ENCODE results near the gene ZBTB7C. TPM values are rescaled to one million over a fixed set of nuclear protein-coding genes. Genes with fewer than 3 reads are reported as not detected.

Gene ZBTB7C
- total and polyA plus RNA-seq, 10 of the 15 experiments (the other 5 are each of a cell fraction or from before 2014, with no cell fraction given): under 0.01 to 0.08 (median 0.01) TPM; not detected in 7

DNA sequence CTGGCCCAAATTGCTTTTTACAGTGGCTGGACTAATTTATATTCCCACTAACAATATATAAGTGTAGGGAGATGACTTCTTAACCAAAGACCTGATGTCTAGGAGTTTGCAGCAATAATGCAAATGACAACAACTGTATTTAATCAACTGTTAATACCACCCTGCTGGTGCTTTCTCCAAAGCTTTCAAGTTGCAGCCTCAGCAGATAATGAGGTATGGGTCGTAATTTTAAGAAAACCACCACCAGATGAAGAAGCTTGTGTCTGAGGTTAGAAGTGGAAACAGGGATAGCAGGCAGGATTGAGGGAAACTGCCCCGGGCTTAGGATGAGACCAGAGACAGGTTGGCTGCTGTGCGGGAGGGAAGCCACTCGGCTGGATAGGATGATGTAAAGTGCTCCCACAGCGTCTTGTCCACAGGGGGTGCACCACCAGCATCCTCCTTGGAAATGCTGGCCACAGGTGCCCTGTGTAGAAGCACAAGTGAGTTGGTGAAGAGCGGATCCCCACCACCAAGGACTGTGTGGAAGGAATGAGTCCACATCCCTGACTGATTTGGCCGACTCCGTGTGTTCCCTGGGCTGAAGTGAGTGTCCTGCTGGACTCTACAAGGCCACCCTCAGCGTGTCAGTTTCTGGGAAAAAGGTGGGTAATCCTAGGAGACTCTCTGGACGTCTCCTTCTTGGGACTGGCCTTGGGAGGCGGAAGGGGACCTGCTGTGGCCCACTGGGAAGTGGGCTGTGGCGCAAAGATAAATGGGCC is 402.6 kb downstream of the ZBTB7C start:
- FAIRE-seq: no peak
- TF ChIP-seq TAF1 (IDR thresholded peaks at IDR 0.05; ENCODE audit: borderline replicate concordance, low read depth, low read length) (no peak), HCFC1 (IDR thresholded peaks at IDR 0.05; ENCODE audit: low read length) (no peak), SREBF1 (IDR thresholded peaks at IDR 0.05; ENCODE audit: low read length) (no peak), BMI1 (IDR thresholded peaks at IDR 0.05; ENCODE audit: borderline replicate concordance) (no peak), ZNF24 (IDR thresholded peaks at IDR 0.05) (no peak)
- TF ChIP-seq, protein P1, sequence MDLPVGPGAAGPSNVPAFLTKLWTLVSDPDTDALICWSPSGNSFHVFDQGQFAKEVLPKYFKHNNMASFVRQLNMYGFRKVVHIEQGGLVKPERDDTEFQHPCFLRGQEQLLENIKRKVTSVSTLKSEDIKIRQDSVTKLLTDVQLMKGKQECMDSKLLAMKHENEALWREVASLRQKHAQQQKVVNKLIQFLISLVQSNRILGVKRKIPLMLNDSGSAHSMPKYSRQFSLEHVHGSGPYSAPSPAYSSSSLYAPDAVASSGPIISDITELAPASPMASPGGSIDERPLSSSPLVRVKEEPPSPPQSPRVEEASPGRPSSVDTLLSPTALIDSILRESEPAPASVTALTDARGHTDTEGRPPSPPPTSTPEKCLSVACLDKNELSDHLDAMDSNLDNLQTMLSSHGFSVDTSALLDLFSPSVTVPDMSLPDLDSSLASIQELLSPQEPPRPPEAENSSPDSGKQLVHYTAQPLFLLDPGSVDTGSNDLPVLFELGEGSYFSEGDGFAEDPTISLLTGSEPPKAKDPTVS (IDR thresholded peaks at IDR 0.05; ENCODE audit: low read depth, low read length): no peak
- TF ChIP-seq, protein P2, sequence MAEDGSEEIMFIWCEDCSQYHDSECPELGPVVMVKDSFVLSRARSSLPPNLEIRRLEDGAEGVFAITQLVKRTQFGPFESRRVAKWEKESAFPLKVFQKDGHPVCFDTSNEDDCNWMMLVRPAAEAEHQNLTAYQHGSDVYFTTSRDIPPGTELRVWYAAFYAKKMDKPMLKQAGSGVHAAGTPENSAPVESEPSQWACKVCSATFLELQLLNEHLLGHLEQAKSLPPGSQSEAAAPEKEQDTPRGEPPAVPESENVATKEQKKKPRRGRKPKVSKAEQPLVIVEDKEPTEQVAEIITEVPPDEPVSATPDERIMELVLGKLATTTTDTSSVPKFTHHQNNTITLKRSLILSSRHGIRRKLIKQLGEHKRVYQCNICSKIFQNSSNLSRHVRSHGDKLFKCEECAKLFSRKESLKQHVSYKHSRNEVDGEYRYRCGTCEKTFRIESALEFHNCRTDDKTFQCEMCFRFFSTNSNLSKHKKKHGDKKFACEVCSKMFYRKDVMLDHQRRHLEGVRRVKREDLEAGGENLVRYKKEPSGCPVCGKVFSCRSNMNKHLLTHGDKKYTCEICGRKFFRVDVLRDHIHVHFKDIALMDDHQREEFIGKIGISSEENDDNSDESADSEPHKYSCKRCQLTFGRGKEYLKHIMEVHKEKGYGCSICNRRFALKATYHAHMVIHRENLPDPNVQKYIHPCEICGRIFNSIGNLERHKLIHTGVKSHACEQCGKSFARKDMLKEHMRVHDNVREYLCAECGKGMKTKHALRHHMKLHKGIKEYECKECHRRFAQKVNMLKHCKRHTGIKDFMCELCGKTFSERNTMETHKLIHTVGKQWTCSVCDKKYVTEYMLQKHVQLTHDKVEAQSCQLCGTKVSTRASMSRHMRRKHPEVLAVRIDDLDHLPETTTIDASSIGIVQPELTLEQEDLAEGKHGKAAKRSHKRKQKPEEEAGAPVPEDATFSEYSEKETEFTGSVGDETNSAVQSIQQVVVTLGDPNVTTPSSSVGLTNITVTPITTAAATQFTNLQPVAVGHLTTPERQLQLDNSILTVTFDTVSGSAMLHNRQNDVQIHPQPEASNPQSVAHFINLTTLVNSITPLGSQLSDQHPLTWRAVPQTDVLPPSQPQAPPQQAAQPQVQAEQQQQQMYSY (CRISPR knock-in tag; IDR thresholded peaks at IDR 0.05): no peak
- TF ChIP-seq, protein P3, sequence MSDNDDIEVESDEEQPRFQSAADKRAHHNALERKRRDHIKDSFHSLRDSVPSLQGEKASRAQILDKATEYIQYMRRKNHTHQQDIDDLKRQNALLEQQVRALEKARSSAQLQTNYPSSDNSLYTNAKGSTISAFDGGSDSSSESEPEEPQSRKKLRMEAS (IDR thresholded peaks at IDR 0.05; ENCODE audit: low read depth, low read length): no peak
- H3K9me3 ChIP-seq (replicated peaks; ENCODE audit: control insufficient read depth, insufficient read depth, low read length): no peaks in the 10 kb centered on the region; the same call in 2 of the 3 replicates
- no peak overlapping the region for H3K4me2 ChIP-seq (ENCODE audit: control insufficient read depth, insufficient read depth)
- ChIA-PET CTCF (interaction anchor here (0.6 kb wide), 1 partner anchor 18 kb away, joined by 3 read pairs; no protein-coding TSS in a partner anchor), RAD21 (ENCODE audit: unreplicated experiment) (no interaction called here), SMC1A (ENCODE audit: uncharacterized antibody, unreplicated experiment) (interaction anchor here (1.2 kb wide), 1 partner anchor 9 kb away, joined by 3 read pairs; no protein-coding TSS in a partner anchor), POLR2A (no interaction called here)
- no peak overlapping the region for H2AFZ ChIP-seq (ENCODE audit: control insufficient read depth, low read depth, low read length)
- intact Hi-C loops (cut with micrococcal nuclease; ENCODE audit: unreplicated experiment) (no loop called here), in situ Hi-C loops (cut with MboI) (no loop called here)
- no TSS peak for BruUV-seq (replicated peaks)
- no peaks in the 10 kb centered on the region for H3K79me2 ChIP-seq (ENCODE audit: control insufficient read depth, insufficient read depth, low read length)
- H3K36me3 ChIP-seq (ENCODE audit: control insufficient read depth in 2 of 2, insufficient read depth in 2 of 2, low read length in 1 of 2): no peaks in the 10 kb centered on the region
- no peaks in the 10 kb centered on the region for H4K20me1 ChIP-seq (ENCODE audit: control insufficient read depth, insufficient read depth)
- 58% methylated on average over 12 of the region's 12 CpGs for WGBS (ENCODE audit: insufficient coverage, insufficient replicate concordance, low lambda C conversion rate, missing lambda C conversion rate)
- ATAC-seq: no peak
- no peak overlapping the region for H3K9ac ChIP-seq (ENCODE audit: control insufficient read depth, insufficient read depth, low read length)
- H3K4me1 ChIP-seq (ENCODE audit: control insufficient read depth, insufficient read depth, low read length): no peaks in the 10 kb centered on the region
- no peak overlapping the region for H3K27ac ChIP-seq (ENCODE audit: control insufficient read depth, insufficient read depth)
- H3K27me3 ChIP-seq (replicated peaks in 1 of 2; ENCODE audit: control insufficient read depth in 2 of 2, insufficient read depth in 2 of 2, low read length in 1 of 2): peaks cover 4 to 9% of the 10 kb centered on the region in 2 experiments; a peak in 3 of 4 replicates
- no peak for DNase-seq (ENCODE audit: low read depth, low spot score)
- no peak overlapping the region for H3K4me3 ChIP-seq

Data from GM12878 (cell line).